GM21576 (cell line): Measurements from ENCODE around the gene EEIG1.
A peak's percentile ranks its signal among the peaks of the same experiment; 100 is the strongest.

Experiments used
- ATAC-seq: cut with Tn5 transposase; IDR thresholded peaks from one replicate; pipeline ENCODE4 v1.9.1; 2021; ENCODE audit warnings: mild to moderate bottlenecking, moderate library complexity; ENCODE audit not compliant: unreplicated experiment

EEIG1 gene

DNA sequence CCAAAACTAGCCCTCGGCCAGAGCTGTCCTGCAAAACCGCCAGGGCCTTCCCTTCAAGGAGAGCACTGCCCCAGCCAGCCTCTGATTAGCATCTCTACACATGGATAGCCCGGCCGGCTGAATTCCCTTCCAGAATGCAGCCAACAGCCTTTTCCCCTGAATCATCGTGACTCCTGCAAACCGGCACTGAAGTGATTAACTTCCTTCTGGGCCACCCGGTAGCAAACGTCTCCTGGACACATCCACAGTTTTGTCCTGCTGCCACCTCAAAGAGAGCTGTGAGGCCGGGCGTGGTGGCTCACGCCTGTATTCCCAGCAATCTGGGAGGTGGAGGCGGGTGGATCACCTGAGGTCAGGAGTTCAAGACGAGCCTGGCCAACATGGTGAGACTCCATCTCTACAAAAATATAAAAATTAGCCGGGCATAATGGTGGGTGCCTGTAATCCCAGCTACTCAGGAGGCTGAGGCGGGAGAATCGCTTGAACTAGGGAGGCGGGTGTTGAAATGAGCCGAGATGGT is 21.1 kb upstream of the EEIG1 start:
- no peak for ATAC-seq

DNA sequence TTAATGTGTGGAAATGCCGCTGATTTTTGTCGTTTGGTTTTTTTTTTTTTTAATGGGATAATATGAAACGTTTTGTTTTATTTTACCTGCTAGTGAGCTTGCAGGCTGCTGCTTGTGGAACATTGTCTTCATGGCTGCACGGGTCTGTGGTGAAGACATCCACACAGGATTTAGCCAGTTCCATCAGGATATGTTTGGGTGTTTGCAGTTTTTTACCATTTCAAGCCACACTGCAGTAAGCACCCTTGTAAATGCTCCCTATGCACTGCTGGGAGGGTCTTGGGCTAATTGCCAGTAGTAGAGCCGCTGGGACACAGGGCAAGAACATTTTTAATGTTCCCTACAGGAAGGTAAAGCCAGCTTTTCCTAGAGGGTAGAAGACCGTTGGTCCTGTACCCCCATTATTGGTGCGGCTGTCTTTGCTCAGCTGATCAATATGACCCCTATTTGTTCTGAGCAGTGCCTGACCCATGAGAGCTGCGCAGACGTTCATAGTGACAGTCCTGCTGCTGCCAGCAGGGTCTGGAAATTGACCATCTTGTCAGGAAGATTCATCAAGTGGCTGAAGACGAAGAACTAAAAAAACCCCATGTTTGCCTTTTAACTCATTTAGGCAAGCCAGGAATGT is 20.5 kb upstream of the EEIG1 start:
- ATAC-seq = no peak

DNA sequence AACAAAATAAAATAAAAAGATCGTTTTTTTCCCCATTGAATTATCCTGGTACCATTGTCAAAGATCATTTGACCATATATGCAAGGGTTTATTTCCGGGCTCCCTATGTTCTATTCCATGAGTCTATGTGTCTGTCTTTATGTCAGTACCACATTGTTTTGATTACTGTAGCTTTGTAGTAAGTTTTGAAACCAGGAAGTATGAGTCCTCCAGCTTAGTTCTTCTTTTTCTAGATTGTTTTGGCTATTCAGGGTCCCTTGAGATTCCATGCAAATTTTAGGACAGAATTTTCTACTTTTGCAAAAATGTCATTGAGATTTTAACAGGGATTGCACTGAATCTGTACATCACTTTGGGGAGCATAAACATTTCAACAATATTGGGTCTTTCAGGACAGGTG is 18.7 kb upstream of the EEIG1 start:
- ATAC-seq = no peak

DNA sequence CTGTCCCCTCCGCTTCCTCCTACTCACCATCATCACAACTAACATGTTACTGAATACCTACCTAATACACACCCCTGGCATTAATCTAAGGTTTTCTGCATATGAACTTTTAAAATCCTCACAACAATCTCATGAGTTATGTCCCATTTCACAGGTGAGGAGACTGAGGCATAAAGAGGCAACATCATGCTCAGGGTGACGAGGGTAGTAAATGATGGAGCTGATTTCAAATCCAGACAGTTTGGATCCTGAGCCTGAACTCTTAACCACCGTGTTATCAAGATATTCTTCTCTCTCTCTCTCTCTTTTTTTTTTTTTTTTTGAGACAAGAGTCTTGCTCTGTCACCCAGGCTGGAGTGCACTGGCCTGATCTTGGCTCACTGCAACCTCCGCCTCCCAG is 12.9 kb upstream of the EEIG1 start:
- ATAC-seq = no peak

DNA sequence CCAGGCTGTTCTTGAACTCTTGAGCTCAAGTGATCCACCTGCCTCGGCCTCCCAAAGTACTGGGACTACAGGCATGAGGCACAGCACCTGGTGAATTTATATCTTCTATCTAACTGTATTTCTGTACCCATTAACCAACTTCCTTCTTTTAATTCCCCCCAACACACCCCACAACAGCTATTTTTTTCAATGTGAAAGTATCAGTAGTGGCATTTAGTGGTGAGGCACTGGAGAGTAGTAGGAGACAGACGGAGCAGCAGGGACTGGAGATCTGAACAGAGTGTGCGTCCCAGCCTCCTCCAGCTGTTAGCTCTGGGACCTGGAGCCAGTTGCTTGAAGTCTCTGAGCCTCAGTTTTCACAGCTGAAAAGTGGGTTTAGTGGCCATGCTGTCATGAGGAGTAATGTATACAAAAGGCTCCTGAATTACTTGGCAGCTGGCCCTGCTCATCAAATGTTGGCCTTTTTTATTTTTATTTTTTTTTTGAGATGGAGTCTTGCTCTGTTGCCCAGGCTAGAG is 11.0 kb upstream of the EEIG1 start:
- ATAC-seq = no peak

DNA sequence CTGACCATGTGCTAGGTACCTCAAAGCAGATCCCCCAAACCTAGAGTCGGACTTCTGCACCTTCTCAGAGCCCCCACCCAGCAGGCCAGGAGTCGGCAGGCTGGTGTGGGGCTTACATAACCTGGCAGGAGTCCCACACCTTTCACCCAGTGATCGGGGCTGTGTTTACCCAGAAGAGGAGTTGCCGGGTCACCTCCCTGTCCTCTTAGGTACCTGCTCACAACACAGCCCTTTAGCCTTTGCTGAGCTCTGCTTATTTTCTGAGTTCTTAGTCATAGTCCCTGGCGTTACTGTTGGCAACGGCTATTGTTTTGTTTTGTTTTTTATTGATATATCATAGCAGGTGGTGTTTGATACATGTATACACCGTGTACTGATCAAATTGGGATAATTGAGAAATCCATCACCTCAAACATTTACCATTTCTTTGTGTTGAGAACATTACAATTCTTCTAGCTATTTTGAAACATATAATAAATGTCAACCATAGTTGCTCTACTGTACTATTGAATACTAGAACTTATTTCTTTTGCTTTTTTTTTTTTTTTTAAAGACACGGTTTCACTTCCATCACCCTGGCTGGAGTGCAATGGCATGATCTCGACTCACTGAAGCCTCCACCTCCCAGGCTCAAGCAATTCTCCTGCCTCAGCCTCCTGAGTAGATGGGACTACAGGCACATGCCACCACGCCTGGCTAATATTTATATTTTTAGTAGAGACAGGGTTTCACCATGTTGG is 10.4 kb upstream of the EEIG1 start:
- no peak for ATAC-seq

DNA sequence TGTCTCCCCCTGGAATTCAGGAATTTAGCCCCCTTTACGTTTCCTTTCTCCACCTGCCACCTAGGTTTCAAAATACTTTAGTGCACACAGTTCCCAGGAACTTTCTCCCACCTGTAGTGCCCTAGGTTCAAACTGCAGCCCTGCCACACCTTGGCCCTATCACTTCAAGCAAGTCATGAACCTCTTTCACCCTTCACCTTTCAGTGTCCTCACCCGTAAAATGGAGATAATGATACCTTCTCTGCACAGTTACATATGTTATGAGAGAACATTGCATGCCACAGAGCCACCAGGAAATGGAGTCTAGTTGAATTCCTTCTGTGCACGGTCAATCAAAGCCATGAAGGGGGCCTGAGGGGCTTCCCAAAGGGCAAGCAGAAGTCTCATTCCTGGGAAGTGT is 9.8 kb upstream of the EEIG1 start:
- no peak for ATAC-seq

DNA sequence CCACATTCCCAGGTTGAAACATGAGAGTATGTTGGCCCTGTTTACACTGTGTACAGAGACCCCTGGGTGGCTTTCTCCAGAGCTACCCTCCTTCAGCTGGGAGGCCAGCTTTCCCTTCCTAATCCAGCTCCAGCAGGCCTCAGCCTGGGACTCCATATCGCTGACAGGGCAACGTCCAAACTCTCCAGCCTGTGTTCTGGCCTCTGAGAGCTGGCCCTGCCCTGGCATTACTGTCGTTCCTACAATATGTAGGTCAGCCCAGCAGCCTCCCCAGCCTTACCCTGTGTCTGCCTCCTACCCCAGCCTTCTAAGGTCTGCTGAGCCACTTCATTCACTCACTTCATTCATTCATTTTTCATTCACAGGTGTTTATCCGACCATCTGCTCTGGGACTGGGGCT is 8.3 kb upstream of the EEIG1 start:
- no peak for ATAC-seq

DNA sequence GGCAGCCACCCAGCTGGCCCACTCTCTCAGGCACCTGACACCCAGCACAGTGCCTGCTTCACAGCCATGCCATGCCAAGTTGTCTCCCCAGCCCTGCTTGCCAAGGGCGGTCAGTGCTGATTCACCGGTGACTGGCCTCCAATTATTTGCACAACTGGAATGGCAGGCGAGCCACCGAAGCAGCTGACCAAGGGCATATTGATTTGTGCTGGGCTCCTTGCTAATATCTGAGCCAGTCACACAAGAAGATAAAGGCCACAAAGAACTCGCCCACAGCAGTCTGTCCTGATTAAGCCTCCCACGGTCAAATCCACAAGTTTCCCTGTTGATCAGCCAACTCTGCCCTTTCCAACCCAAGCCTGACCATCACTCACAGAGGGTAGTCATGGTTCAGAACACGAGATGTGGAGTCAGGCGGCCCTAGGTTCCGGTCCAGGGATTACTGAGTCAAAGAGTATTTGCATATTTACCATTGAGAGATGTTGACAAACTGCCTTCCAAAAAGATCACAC is 6.4 kb upstream of the EEIG1 start:
- no peak for ATAC-seq

DNA sequence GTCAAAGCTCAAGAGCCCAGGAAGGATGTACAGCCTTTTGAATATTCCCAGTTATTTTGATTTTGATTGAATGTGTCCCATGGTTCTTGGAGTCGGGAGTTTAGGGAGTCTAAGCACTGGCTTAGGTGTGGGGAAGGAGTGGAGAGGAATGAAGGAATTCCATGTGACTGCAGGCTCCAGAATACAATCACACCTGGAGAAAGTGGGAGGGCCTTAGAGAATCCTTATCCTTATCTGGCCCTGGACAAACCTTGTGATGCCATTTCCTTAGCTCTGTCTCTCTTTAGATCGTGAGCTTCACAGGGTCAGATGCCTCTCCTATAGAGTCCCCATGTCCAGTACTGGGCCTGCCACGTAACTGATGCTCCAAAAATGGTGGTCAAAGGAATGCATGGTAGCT is 4.2 kb upstream of the EEIG1 start:
- ATAC-seq = no peak

DNA sequence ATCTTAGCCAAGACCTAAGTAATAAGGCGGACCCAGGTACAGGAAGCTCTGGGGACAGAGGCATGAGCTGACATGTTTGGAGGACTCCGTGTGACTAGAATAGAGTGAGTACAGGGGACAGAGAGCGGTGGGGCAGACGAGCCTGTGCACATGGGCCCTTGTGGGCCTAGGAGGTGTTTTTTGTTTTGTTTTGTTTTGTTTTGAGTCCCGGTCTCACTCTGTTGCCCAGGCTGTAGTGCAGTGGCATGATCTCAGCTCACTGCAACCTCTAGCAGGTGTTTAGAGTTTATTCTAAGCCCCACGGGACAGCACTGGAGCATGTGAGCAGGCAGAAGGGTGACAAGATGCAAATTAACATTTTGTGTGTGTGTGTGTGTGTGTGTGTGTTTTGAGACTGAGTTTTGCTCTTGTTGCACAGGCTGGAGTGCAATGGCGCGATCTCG is 3.1 kb upstream of the EEIG1 start:
- ATAC-seq = peak; percentile 36

DNA sequence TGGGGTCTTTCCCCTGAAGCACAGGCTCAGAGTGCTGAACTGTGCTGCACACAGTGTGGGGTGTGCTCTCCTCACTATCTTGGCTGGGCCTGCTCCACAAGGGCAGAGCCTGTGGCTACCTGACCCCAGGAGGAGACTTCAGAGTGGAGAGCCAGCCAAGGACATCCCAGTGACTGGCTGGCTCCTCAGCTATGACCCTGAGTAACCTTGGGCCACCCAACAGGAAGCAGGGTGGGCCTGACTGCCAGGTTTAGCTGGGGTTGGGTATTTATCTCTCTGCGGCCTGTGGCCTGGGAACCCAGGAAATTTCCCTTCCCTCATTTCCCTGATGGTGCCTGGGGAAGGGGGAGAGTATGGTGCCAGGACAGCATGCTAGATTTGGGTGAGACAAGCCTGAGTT is 2.1 kb upstream of the EEIG1 start:
- no peak for ATAC-seq

DNA sequence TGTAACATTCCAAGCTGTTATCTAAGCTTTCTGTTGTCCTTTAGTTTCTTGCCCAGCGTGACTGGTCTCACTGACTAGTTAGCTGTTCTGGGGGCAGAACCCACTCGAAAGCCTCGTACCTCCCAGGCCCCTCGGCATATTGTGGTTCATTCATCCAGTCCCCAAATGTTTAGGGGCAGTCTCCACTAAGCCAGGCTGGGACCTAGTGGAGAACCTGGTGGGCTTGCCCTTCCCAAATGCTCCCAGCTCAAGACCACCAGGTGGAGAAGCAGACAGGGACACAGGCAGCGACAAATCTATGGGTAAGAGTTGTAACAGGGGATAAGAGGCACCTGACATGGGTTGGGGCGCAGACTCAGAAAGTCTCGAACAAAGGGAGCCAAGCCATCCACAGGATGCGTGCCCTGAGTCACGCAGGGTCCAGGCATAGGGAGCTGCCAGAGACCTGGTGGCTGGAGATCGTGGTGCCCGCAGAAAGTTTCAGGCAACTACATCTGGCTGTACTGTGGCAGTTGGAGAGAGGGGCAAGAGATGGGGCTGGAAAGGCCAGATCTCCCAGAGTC is 851 bp upstream of the EEIG1 start:
- ATAC-seq = no peak

DNA sequence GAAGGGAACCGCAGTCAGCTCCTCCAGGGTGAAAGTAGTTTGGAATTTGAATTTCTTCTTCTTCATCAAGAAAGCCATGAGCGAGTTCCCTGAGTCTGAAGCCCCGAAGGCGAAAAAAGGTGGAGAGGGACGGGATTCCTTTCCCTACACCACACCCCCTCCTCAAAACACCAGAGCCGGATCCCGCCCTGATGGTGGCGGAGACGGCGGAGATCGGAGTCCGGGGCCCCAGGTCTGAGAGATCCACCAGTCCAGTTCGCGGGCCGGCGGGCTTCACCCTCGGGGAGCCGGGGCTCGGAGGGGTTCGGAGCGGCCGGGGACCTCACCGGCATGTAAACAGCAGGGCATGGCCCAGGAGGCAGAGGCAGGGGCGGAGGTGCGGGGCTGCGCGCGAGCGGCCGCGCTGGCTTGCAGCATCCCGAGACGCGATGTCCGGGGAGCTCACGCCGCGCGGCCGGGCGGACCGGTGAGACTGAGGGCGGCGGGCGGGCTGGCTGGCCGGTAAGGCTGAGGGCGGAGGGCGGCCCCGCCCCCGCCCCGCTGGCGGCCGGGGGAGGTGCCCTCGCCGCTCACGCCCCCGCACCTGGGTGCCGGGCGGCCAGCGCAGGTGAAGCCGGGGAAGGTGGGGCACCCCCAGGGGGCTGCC is 606 bp downstream of the EEIG1 start:
- peak; percentile 18 for ATAC-seq

DNA sequence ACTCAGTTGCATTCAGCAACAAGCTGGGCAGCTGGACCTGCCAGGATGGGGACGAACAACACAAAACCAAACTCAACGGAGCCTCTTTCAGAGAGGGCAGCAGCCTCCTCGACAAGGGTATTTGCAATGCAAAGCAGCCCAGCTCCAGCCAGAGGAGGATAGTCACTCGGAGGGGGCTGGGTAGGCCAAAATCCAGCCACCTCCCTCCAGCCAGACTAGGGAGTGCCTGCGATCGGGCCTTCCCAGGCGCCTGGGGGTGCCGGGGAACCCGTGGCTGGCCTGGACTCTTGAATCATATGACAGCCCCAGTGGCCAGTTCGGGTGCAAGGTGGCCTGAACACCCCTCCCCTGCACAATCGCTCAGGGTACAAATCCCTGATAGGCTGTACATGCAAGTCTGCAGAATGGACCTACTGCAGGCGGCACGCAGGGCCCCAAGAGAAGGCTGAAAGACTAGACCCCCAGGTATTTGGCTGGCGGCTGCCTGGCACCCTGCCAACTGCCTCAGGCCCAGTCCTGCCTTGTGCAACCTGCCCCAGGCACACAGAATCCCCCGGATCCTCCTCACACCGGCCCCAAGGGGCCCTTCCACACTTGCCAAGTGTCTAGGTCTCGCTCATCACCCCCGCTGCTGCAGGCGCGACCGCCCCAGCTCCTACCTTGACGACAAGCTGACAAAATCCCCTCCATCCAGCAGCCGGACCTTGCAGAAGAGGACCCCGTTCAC is 1.3 kb downstream of the EEIG1 start:
- ATAC-seq = no peak

DNA sequence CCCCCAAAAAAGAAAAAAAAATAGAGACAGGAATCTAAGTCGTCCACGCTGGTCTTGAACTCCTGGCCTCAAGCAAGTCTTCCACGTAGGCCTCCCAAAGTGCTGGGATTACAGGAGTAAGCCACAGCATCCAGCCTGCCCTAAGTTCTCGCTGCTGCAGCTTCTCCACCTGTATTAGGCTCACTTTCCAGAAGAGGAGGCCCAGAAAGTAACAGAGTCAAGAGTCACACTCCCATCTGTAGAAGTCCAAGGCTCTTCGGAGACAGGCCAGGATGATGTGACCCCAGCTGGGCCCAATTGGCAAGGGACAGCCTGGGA is 1.8 kb downstream of the EEIG1 start:
- ATAC-seq = no peak

DNA sequence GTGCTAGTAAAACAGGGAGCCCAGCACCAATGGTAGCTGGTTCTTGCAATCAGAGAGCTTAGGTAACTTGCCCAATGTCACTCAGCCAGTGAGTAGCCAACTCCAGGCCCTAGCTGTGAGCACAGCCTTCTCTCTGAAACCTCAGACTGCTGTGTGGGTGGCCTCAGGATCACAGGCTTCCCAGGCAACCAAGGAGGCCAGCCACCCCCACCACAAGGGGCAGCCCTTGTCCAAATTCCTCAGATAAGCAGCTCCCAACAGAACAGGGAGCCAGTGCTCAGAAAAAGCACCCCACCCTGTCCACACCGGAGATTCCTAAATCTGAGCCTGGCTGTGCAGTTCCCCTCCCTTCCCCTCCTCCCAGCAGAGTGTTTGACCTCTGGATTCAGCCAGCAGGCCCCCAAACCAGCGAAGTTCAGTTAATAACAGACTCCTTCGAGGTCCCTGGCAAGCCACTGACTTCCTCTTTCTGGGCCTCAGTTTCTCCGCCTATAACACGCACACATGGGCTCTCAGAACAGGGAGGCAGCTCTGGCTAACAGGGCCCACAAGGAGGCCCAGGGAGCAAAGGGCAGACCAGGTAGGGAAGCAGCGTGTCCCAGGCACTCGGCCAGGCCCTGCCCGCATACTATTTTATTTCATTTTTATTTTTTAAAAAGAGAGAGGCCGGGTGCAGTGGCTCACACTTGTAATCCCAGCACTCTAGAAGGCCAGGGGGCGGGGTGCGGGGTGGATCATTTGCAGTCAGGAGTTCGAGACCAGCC is 2.7 kb downstream of the EEIG1 start:
- no peak for ATAC-seq

DNA sequence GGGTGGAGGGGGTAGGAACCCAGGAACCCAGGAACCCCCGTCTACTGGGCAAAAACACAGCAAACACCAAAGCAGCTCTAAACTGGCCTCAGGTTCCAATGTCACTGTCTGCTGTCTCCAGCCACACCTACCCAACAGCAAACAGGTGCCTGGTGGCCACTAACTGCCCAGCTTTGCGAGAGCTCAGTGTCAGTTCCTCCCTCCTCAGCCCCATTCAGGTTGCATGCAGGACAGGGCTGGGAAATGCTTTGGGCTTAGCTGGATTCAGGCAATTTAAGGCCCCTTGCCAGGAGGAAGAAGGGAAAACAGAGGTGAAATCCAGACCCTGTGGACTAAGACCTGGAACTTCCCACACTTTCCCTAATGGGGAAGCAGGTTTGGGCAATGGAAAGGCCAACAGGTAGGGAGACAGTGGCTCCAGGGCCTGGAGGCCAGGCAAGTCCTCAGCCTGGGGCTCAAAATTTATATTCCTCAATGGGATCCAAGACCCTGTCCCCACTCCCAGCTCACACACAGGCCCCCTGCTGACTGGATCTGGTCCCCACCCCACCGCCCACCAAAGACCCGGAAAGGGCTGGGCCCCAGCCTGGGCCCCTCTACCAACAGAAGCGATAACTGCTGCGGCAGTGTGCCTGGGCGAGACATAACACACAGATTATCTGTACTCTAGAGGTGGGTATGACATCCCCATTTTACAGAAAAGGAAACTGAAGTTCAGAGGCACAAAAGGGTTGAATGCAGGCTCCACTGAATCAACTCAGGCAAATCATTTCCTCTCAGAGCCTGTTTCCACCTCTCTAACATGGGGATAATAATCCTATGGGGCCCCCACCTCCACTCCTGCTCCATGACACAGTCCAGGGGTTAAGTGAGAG is 3.5 kb downstream of the EEIG1 start:
- no peak for ATAC-seq

DNA sequence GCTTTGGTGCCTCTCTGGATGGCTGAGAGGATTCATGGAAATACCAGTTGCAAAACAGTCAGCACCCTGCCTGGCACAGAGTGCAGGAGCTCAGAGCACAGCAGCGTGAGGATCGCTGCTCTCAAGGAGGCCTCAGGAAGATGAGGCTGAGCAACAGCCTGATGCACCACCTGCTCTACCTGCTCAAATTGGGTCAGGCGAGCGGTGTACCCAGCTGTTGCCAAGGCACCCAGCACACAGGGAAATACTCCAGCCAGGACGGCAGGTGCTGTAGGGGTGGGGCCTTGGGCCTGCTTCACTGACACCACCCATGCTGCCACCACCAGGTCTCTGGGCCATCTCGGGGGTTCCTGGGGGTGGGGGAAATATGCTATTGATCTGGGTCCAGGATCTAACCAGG is 4.3 kb downstream of the EEIG1 start:
- no peak for ATAC-seq
